Measurements from ENCODE around the gene MUC2. TPM values are rescaled to one million over a fixed set of nuclear protein-coding genes. Genes with fewer than 3 reads are reported as not detected.

The MUC2 gene
- total RNA-seq, 2 experiments from 2014 or later = not detected

- H3K4me1 Mint-ChIP-seq = no peaks in the 10 kb centered on the region
- H3K9me3 Mint-ChIP-seq = no peaks in the 10 kb centered on the region
- no peak overlapping the region for H3K4me3 Mint-ChIP-seq
- DNase-seq = no peak
- no peaks in the 10 kb centered on the region for H3K27me3 Mint-ChIP-seq
- CTCF ChIA-PET = no interaction called here
- no peaks in the 10 kb centered on the region for H3K36me3 Mint-ChIP-seq (ENCODE audit: low read depth)
- H3K27ac Mint-ChIP-seq = no peak overlapping the region
- POLR2A ChIA-PET = no interaction called here
These were observed 34.1 kb upstream of the MUC2 start for GRCh38 chr11:1040428-1041148.

- ChIA-PET CTCF (no interaction called here), POLR2A (no interaction called here)
- no peak overlapping the region for H3K27ac Mint-ChIP-seq
- no peaks in the 10 kb centered on the region for H3K9me3 Mint-ChIP-seq
- no peaks in the 10 kb centered on the region for H3K36me3 Mint-ChIP-seq (ENCODE audit: low read depth)
- DNase-seq = no peak
- no peaks in the 10 kb centered on the region for H3K27me3 Mint-ChIP-seq
- no peak overlapping the region for H3K4me3 Mint-ChIP-seq
- no peaks in the 10 kb centered on the region for H3K4me1 Mint-ChIP-seq
These were observed 33.6 kb upstream of the MUC2 start for GRCh38 chr11:1041149-1041467.

GRCh38 chr11:1041471-1041870 is 33.2 kb upstream of the MUC2 start:
- CTCF ChIA-PET = interaction anchor here (0.6 kb wide), 1 partner anchor 37 kb away, joined by 3 read pairs; no protein-coding TSS in a partner anchor
- POLR2A ChIA-PET = no interaction called here
- Mint-ChIP-seq H3K4me3 (no peak overlapping the region), H3K9me3 (no peaks in the 10 kb centered on the region), H3K4me1 (no peaks in the 10 kb centered on the region), H3K27me3 (no peaks in the 10 kb centered on the region), H3K36me3 (ENCODE audit: low read depth) (no peaks in the 10 kb centered on the region), H3K27ac (no peak overlapping the region)
- no peak for DNase-seq

- CTCF ChIA-PET = interaction anchor here (0.5 to 0.7 kb wide), 3 partner anchors 38 to 979 kb away, joined by 3 read pairs; no protein-coding TSS in a partner anchor
These were observed 32.6 kb upstream of the MUC2 start for GRCh38 chr11:1041936-1042608.

GRCh38 chr11:1042626-1043562 is 31.8 kb upstream of the MUC2 start:
- ChIA-PET POLR2A (no interaction called here), CTCF (interaction anchor here (0.5 to 0.7 kb wide), 2 partner anchors 219 to 978 kb away, joined by 3 read pairs; no protein-coding TSS in a partner anchor)
- no peaks in the 10 kb centered on the region for H3K36me3 Mint-ChIP-seq (ENCODE audit: low read depth)
- H3K9me3 Mint-ChIP-seq = no peaks in the 10 kb centered on the region
- H3K27me3 Mint-ChIP-seq = peaks cover 2% of the 10 kb centered on the region
- H3K4me1 Mint-ChIP-seq = no peaks in the 10 kb centered on the region
- DNase-seq = no peak
- no peak overlapping the region for H3K27ac Mint-ChIP-seq
- H3K4me3 Mint-ChIP-seq = no peak overlapping the region

More at GRCh38 chr11:1041936-1042608, 32.6 kb upstream of the MUC2 start:
- H3K27ac Mint-ChIP-seq = no peak overlapping the region
- no peaks in the 10 kb centered on the region for H3K9me3 Mint-ChIP-seq
- H3K4me1 Mint-ChIP-seq = no peaks in the 10 kb centered on the region
- H3K4me3 Mint-ChIP-seq = no peak overlapping the region
- POLR2A ChIA-PET = no interaction called here
- no peaks in the 10 kb centered on the region for H3K36me3 Mint-ChIP-seq (ENCODE audit: low read depth)
- H3K27me3 Mint-ChIP-seq = peaks cover 2% of the 10 kb centered on the region
- DNase-seq = no peak

GRCh38 chr11:1043563-1044096 is 31.0 kb upstream of the MUC2 start:
- Mint-ChIP-seq H3K27ac (no peak overlapping the region), H3K4me3 (no peak overlapping the region), H3K36me3 (ENCODE audit: low read depth) (no peaks in the 10 kb centered on the region), H3K27me3 (peaks cover 2% of the 10 kb centered on the region), H3K9me3 (no peaks in the 10 kb centered on the region), H3K4me1 (no peaks in the 10 kb centered on the region)
- POLR2A ChIA-PET = no interaction called here
- CTCF ChIA-PET = no interaction called here
- no peak for DNase-seq

- no peaks in the 10 kb centered on the region for H3K4me1 Mint-ChIP-seq
- peaks cover 2% of the 10 kb centered on the region for H3K27me3 Mint-ChIP-seq
- CTCF ChIA-PET = no interaction called here
- POLR2A ChIA-PET = no interaction called here
- H3K27ac Mint-ChIP-seq = no peak overlapping the region
- no peaks in the 10 kb centered on the region for H3K36me3 Mint-ChIP-seq (ENCODE audit: low read depth)
- H3K9me3 Mint-ChIP-seq = no peaks in the 10 kb centered on the region
- H3K4me3 Mint-ChIP-seq = no peak overlapping the region
- no peak for DNase-seq
These were observed 30.5 kb upstream of the MUC2 start for GRCh38 chr11:1044160-1044559.

GRCh38 chr11:1047595-1048156 is 27.0 kb upstream of the MUC2 start:
- Mint-ChIP-seq H3K4me3 (no peak overlapping the region), H3K27ac (no peak overlapping the region), H3K36me3 (ENCODE audit: low read depth) (no peaks in the 10 kb centered on the region), H3K4me1 (no peaks in the 10 kb centered on the region), H3K27me3 (peaks cover 2% of the 10 kb centered on the region), H3K9me3 (no peaks in the 10 kb centered on the region)
- no peak for DNase-seq
- ChIA-PET CTCF (no interaction called here), POLR2A (no interaction called here)

GRCh38 chr11:1048375-1049070 is 26.2 kb upstream of the MUC2 start:
- DNase-seq = no peak
- ChIA-PET CTCF (no interaction called here), POLR2A (no interaction called here)
- H3K9me3 Mint-ChIP-seq = no peaks in the 10 kb centered on the region
- H3K27ac Mint-ChIP-seq = no peak overlapping the region
- no peak overlapping the region for H3K4me3 Mint-ChIP-seq
- no peaks in the 10 kb centered on the region for H3K4me1 Mint-ChIP-seq
- no peaks in the 10 kb centered on the region for H3K36me3 Mint-ChIP-seq (ENCODE audit: low read depth)
- H3K27me3 Mint-ChIP-seq = peaks cover 2% of the 10 kb centered on the region

- Mint-ChIP-seq H3K27ac (no peak overlapping the region), H3K27me3 (peaks cover 2% of the 10 kb centered on the region), H3K4me1 (no peaks in the 10 kb centered on the region), H3K9me3 (no peaks in the 10 kb centered on the region), H3K36me3 (ENCODE audit: low read depth) (no peaks in the 10 kb centered on the region), H3K4me3 (no peak overlapping the region)
- ChIA-PET CTCF (no interaction called here), POLR2A (no interaction called here)
- no peak for DNase-seq
These were observed 25.6 kb upstream of the MUC2 start for GRCh38 chr11:1049071-1049405.

GRCh38 chr11:1049431-1049891 is 25.2 kb upstream of the MUC2 start:
- no peaks in the 10 kb centered on the region for H3K9me3 Mint-ChIP-seq
- no peak overlapping the region for H3K4me3 Mint-ChIP-seq
- no peak overlapping the region for H3K27ac Mint-ChIP-seq
- H3K36me3 Mint-ChIP-seq (ENCODE audit: low read depth) = no peaks in the 10 kb centered on the region
- DNase-seq = no peak
- ChIA-PET CTCF (no interaction called here), POLR2A (no interaction called here)
- H3K27me3 Mint-ChIP-seq = peaks cover 2% of the 10 kb centered on the region
- no peaks in the 10 kb centered on the region for H3K4me1 Mint-ChIP-seq

- no peak for DNase-seq
- Mint-ChIP-seq H3K36me3 (ENCODE audit: low read depth) (no peaks in the 10 kb centered on the region), H3K27ac (no peak overlapping the region), H3K9me3 (no peaks in the 10 kb centered on the region), H3K27me3 (peaks cover 2% of the 10 kb centered on the region), H3K4me3 (no peak overlapping the region), H3K4me1 (no peaks in the 10 kb centered on the region)
- POLR2A ChIA-PET = no interaction called here
- CTCF ChIA-PET = interaction anchor here (0.6 kb wide), 2 partner anchors 140 to 199 kb away, joined by 3 read pairs; no protein-coding TSS in a partner anchor
These were observed 24.6 kb upstream of the MUC2 start for GRCh38 chr11:1049911-1050580.

Data from activated CD4-positive, alpha-beta T cell treated with anti-CD3 and anti-CD28 coated beads, Interleukin-2, amount 10 ng/mL, durations not matched to agents 7 days and 5 days (primary cell).